Measurements from ENCODE around the gene MBD5. TPM values are rescaled to one million over a fixed set of nuclear protein-coding genes. Genes with fewer than 3 reads are reported as not detected.
"Not testable (repeated sequence)": the region's sequence is repeated elsewhere in the genome, so short reads cannot be mapped to it uniquely, and the experiment has no call there.

MBD5 gene
- total RNA-seq, 4 donors from 2014 or later = 11.9 to 51.9 (median 19.7) TPM

GRCh38 chr2:148006249-148007007 lies 14.5 kb upstream of the MBD5 start:
- H3K9me3 ChIP-seq = no peaks in the 10 kb centered on the region
- H3K4me1 ChIP-seq = no peaks in the 10 kb centered on the region
- no peaks in the 10 kb centered on the region for H3K27me3 ChIP-seq
- no peak overlapping the region for H3K4me3 ChIP-seq
- H3K27ac ChIP-seq = no peak overlapping the region
- TF ChIP-seq, protein P1, sequence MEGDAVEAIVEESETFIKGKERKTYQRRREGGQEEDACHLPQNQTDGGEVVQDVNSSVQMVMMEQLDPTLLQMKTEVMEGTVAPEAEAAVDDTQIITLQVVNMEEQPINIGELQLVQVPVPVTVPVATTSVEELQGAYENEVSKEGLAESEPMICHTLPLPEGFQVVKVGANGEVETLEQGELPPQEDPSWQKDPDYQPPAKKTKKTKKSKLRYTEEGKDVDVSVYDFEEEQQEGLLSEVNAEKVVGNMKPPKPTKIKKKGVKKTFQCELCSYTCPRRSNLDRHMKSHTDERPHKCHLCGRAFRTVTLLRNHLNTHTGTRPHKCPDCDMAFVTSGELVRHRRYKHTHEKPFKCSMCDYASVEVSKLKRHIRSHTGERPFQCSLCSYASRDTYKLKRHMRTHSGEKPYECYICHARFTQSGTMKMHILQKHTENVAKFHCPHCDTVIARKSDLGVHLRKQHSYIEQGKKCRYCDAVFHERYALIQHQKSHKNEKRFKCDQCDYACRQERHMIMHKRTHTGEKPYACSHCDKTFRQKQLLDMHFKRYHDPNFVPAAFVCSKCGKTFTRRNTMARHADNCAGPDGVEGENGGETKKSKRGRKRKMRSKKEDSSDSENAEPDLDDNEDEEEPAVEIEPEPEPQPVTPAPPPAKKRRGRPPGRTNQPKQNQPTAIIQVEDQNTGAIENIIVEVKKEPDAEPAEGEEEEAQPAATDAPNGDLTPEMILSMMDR (IDR thresholded peaks at IDR 0.05) = no peak
- no peak for TF ChIP-seq POLR2AphosphoS5 (IDR thresholded peaks at IDR 0.05)
- TF ChIP-seq EP300 (IDR thresholded peaks at IDR 0.05) = no peak
- TF ChIP-seq POLR2A (IDR thresholded peaks at IDR 0.05) = no peak
- no peak for DNase-seq (ENCODE audit: low spot score in 2 of 2)
- WGBS = 95% methylated on average over 6 of the region's 6 CpGs
- no peaks in the 10 kb centered on the region for H3K36me3 ChIP-seq

DNA sequence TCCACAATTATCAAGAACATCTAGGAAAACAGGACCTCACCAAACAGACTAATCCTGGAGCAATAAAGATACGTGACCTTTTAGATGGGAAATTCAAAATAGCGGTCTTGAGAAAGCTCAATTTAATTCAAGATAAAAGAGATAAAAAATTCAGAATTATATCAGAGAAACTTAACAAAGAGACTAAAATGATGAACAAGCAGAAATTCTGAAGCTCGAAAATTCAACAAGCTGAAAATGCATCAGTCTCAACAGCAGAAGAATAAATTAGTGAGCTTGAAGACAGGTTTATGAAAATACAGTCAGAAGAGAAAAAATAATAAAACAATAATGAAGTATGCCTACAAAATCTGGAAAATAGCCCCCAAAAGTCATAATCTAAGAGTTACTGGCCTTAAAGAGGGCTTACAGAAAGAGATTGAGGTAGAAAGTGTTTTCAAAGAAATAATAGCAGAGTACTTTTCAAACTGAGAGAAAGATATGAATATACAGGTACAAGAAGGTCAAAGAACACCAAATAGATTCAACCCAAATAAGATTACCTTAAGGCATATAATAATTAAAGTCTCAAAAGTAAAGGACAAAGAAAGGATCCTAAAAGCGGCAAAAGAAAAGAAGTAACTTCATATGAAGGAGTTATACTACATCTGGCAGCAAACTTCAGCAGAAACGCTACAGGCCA lies 13.5 kb upstream of the MBD5 start:
- TF ChIP-seq EP300 (IDR thresholded peaks at IDR 0.05) (no peak), POLR2AphosphoS5 (IDR thresholded peaks at IDR 0.05) (no peak), POLR2A (IDR thresholded peaks at IDR 0.05) (no peak)
- TF ChIP-seq, protein P1 (IDR thresholded peaks at IDR 0.05) = no peak
- WGBS = 77% methylated on average over 5 of the region's 5 CpGs

DNA sequence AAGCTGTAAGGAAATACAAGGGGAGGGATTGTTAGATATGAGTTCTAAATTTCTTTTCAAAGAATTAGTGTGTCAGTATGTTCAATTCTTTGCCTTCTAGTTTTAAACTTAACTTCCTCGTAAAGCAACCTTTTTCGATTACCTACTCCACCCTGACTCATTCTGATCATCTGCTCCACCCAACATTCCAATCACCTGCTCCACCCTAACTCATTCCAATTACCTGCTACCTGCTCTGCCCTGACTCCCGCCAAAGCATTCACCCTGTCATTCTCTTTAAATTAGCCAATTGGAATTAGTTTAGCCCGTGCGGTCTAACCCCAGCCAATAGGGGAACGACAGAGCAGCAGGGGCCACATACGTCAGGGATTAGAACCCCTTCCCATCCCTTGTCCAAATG lies 12.5 kb upstream of the MBD5 start:
- not testable (repeated sequence) for H3K27me3 ChIP-seq; H3K27ac ChIP-seq; H3K36me3 ChIP-seq; H3K4me1 ChIP-seq; H3K9me3 ChIP-seq; DNase-seq (ENCODE audit: low spot score in 2 of 2); H3K4me3 ChIP-seq
- 97% methylated on average over 7 of the region's 7 CpGs for WGBS

More for the DNA sequence above, 13.5 kb upstream of the MBD5 start:
- Histone ChIP-seq H3K9me3 (no peaks in the 10 kb centered on the region), H3K4me3 (no peak overlapping the region), H3K27ac (no peak overlapping the region), H3K36me3 (no peaks in the 10 kb centered on the region), H3K4me1 (no peaks in the 10 kb centered on the region), H3K27me3 (no peaks in the 10 kb centered on the region)
- no peak for DNase-seq (ENCODE audit: low spot score in 2 of 2)

DNA sequence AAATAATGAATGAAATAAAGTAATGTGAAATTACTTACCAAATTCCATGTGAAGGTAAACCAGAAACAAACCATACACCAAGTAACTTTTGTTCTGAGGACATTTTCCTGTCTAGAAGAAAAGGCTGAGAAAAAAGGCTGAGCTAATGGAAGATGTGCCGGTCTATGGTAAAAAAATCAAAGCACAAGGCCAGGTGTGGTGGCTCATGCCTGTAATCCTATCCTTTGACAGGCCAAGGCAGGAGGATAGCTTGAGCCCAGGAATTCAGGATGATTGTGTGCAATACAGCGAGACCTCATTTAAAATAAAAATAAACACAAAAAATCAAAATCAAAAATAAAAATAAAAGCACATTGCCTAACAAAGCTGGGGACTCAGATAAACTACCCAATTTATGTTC lies 7.0 kb upstream of the MBD5 start:
- TF ChIP-seq, protein P1 (IDR thresholded peaks at IDR 0.05) = no peak
- TF ChIP-seq POLR2A (IDR thresholded peaks at IDR 0.05) (no peak), POLR2AphosphoS5 (IDR thresholded peaks at IDR 0.05) (no peak), EP300 (IDR thresholded peaks at IDR 0.05) (no peak)
- Histone ChIP-seq H3K4me3 (no peak overlapping the region), H3K27ac (no peak overlapping the region), H3K36me3 (no peaks in the 10 kb centered on the region), H3K27me3 (no peaks in the 10 kb centered on the region), H3K9me3 (no peaks in the 10 kb centered on the region), H3K4me1 (peaks cover 1% of the 10 kb centered on the region)
- no peak for DNase-seq (ENCODE audit: low spot score in 2 of 2)
- WGBS = 93% methylated on average over 2 of the region's 2 CpGs

DNA sequence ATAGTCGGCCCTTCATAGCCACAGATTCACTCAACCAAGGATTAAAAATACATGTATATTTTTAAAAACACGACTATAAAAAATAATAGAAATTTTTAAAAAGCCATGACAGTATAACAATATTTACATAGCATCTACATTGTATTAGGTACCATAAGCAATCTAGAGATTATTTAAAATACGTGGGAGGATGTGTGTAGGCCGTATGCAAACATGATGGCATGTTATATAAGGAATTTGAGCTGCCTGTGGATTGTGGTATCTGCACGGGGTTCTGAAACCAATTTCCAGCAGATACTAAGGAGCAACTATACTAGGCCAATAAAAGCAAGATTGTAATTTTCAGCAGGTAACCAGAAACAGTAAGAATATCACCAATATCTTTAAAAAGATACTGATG lies 6.3 kb upstream of the MBD5 start:
- Histone ChIP-seq H3K4me1 (peaks cover 8% of the 10 kb centered on the region), H3K27me3 (no peaks in the 10 kb centered on the region), H3K36me3 (no peaks in the 10 kb centered on the region), H3K27ac (no peak overlapping the region), H3K4me3 (no peak overlapping the region), H3K9me3 (no peaks in the 10 kb centered on the region)
- TF ChIP-seq EP300 (IDR thresholded peaks at IDR 0.05) = no peak
- TF ChIP-seq, protein P1 (IDR thresholded peaks at IDR 0.05) = no peak
- DNase-seq (ENCODE audit: low spot score in 2 of 2) = no peak
- 82% methylated on average over 5 of the region's 5 CpGs for WGBS
